Measurements from ENCODE around the gene KDM3B. TPM values are rescaled to one million over a fixed set of nuclear protein-coding genes. Genes with fewer than 3 reads are reported as not detected.

Gene KDM3B
- total and polyA plus RNA-seq, 2 experiments from 2014 or later = 25.8 to 86.6 TPM

GRCh38 chr5:138350563-138350890, 2.0 kb upstream of the KDM3B start:
- no peak overlapping the region; the same call in 2 of the 3 replicates for H3K4me3 Mint-ChIP-seq
- H3K27ac ChIP-seq (ENCODE audit: low read depth) = no peak overlapping the region

More at GRCh38 chr5:138350563-138350890, 2.0 kb upstream of the KDM3B start:
- no peak for TF ChIP-seq EZH2phosphoT487 (IDR thresholded peaks at IDR 0.05; ENCODE audit: unreplicated experiment)
- no peak for TF ChIP-seq EZH2 (IDR thresholded peaks at IDR 0.05; ENCODE audit: low read depth, unreplicated experiment)
- TF ChIP-seq ZNF462 (CRISPR knock-in tag; IDR thresholded peaks at IDR 0.05) = no peak
- no peak for TF ChIP-seq ETS1 (IDR thresholded peaks at IDR 0.05)
- TF ChIP-seq STAT1 (IDR thresholded peaks at IDR 0.05; ENCODE audit: unreplicated experiment) = no peak
- TF ChIP-seq CREB1 (CRISPR knock-in tag; IDR thresholded peaks at IDR 0.05; ENCODE audit: low read depth) = no peak
- no peak for TF ChIP-seq ZNF114 (CRISPR knock-in tag; IDR thresholded peaks at IDR 0.05)
- Histone ChIP-seq H2AFZ (no peak overlapping the region), H3K27me3 (ENCODE audit: insufficient read depth) (no peaks in the 10 kb centered on the region), H3K9me2 (ENCODE audit: insufficient read depth) (no peaks in the 10 kb centered on the region; the same call in 1 of the 2 replicates), H3K36me3 (ENCODE audit: insufficient read depth) (peaks cover 10% of the 10 kb centered on the region), H3K4me1 (ENCODE audit: insufficient read depth) (peaks cover 11% of the 10 kb centered on the region; the same call in 1 of the 2 replicates), H4K20me1 (replicated peaks; ENCODE audit: insufficient read depth) (peaks cover 7% of the 10 kb centered on the region), H3K79me2 (replicated peaks; ENCODE audit: insufficient read depth) (peaks cover 22% of the 10 kb centered on the region), H3K4me2 (no peak overlapping the region), H3F3A (replicated peaks; ENCODE audit: low read depth) (no peaks in the 10 kb centered on the region; the same call in 1 of the 2 replicates), H3K4me3 (no peak overlapping the region)
- Mint-ChIP-seq H3K9me3 (no peaks in the 10 kb centered on the region; the same call in 2 of the 3 replicates), H3K4me1 (peaks cover 21% of the 10 kb centered on the region), H3K27ac (no peak overlapping the region), H3K27me3 (ENCODE audit: insufficient read depth, low read depth, poor library complexity) (peaks cover 12% of the 10 kb centered on the region), H3K36me3 (ENCODE audit: low read depth) (peaks cover 54% of the 10 kb centered on the region)
- DNase-seq (ENCODE audit: low spot score) (no peak), ATAC-seq (no peak)

Data from GM23338 (cell line).